Peyer's patch (tissue), 4 donors: ENCODE results near the gene TDP1.

Experiments
- POLR2A ChIP-seq, 2 donors: fragments of 450-650 bp; IDR thresholded peaks; one replicate each; pipeline ENCODE4 v1.5.1; 2017; ENCODE audit warnings: antibody characterized with exemption in 2 of 2, mild to moderate bottlenecking in 2 of 2, moderate library complexity in 2 of 2
- TF ChIP-seq, protein P1 (sequence below), 6 experiments: fragments of 450-650 bp in 4 of 6; fragments of 200-600 bp in 2 of 6; sonication (generic) in 1 of 6; IDR thresholded peaks; one replicate each; pipeline ENCODE4 v1.5.1; 2017 to 2019; ENCODE audit warnings: antibody characterized with exemption in 6 of 6, mild to moderate bottlenecking in 3 of 6, moderate library complexity in 1 of 6

DNA sequence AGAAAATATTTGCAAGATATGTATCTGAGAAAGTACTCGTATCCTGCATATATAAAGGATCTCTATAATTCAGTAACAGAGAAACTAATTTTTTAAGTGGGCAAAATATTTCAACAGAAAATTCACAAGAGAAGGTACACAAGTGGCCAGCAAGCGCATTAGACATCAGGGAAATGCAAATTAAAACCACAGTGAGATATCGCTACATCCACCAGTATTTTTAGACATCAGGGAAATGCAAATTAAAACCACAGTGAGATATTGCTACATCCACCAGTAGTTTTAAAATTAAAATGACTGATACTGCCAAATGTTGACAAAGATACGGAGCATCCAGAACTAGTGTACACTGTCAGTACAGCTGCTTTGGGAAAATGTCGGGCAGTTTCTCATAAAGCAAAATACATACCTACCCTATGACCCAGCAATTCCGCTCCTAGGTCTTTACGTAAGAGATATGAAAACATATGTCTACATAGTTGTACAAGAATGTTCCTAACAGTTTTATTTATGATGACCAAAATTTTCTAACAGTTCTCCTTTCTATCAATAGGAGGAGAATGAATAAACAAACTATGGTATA lies 103.2 kb downstream of the TDP1 start:
- TF ChIP-seq, protein P1, sequence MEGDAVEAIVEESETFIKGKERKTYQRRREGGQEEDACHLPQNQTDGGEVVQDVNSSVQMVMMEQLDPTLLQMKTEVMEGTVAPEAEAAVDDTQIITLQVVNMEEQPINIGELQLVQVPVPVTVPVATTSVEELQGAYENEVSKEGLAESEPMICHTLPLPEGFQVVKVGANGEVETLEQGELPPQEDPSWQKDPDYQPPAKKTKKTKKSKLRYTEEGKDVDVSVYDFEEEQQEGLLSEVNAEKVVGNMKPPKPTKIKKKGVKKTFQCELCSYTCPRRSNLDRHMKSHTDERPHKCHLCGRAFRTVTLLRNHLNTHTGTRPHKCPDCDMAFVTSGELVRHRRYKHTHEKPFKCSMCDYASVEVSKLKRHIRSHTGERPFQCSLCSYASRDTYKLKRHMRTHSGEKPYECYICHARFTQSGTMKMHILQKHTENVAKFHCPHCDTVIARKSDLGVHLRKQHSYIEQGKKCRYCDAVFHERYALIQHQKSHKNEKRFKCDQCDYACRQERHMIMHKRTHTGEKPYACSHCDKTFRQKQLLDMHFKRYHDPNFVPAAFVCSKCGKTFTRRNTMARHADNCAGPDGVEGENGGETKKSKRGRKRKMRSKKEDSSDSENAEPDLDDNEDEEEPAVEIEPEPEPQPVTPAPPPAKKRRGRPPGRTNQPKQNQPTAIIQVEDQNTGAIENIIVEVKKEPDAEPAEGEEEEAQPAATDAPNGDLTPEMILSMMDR (IDR thresholded peaks at IDR 0.05) = no peak
- no peak for TF ChIP-seq POLR2A (IDR thresholded peaks at IDR 0.05)
